Activated naive CD4-positive, alpha-beta T cell treated with anti-CD3 and anti-CD28 coated beads for 36 hours (primary cell): Measurements from ENCODE around the gene ZNF385C. TPM values are rescaled to one million over a fixed set of nuclear protein-coding genes. Genes with fewer than 3 reads are reported as not detected.

Source experiments
- CTCF ChIA-PET: fragments of 350-600 bp; sonication (Branson Sonifier 250); formaldehyde crosslinking; loops from one replicate; lab custom pipeline; 2021; ENCODE audit warnings: antibody characterized with exemption; lab: Charles Lee
- DNase-seq: peaks from one replicate; pipeline ENCODE4 v3.0.0-alpha.2; 2020
- H3K27ac Mint-ChIP-seq: one replicate; pipeline ENCODE4 v1.8.0; 2021; ENCODE audit warnings: mild to moderate bottlenecking, mixed read lengths
- H3K27me3 Mint-ChIP-seq: one replicate; pipeline ENCODE4 v1.8.0; 2021; ENCODE audit warnings: low read depth, mixed read lengths
- H3K36me3 Mint-ChIP-seq: one replicate; pipeline ENCODE4 v1.8.0; 2021; ENCODE audit warnings: low read depth, mixed read lengths
- H3K4me1 Mint-ChIP-seq: one replicate; pipeline ENCODE4 v1.8.0; 2021; ENCODE audit warnings: low read depth, mixed read lengths
- H3K4me3 Mint-ChIP-seq: one replicate; pipeline ENCODE4 v1.8.0; 2021; ENCODE audit warnings: mild to moderate bottlenecking, moderate library complexity, mixed read lengths
- H3K9me3 Mint-ChIP-seq: one replicate; pipeline ENCODE4 v1.8.0; 2021; ENCODE audit warnings: mixed read lengths
- intact Hi-C: fragments of 100-400 bp; cut with micrococcal nuclease; formaldehyde crosslinking; loops from one replicate; pipeline ENCODE4 v1.15.1; 2023
- total RNA-seq, 2 experiments: library from RNA; stranded (reverse); gene quantifications; one replicate each; pipeline ENCODE4 v1.2.3, GENCODE V29; 2021

Gene ZNF385C
- total RNA-seq, 2 experiments from 2014 or later, result 0.36 to 0.77 TPM

DNA sequence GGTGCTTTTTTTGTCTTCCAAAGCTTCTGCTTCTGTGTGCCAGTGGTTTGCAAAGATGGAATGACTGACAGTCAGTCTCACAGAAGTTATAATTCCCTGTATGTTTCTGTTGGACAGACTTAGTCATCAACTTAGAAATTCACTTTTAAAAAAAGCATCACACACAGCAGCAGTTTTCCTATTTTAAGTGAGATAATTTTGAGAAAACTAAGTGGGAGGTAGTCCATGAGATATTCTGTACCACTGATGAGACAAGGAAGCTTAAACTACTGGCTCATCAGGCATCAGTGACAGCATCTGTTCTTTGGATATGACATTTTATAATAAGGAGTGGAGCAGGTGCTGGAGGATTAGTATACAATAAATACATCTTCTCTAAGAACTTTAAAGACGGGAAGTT is 111.6 kb downstream of the ZNF385C start:
- intact Hi-C loops, result loop anchor here (2.0 kb wide), 1 partner anchor 30 kb away; the partner anchor contains the start of gene DNAJC7
- no peaks in the 10 kb centered on the region for H3K27me3 Mint-ChIP-seq
- DNase-seq, result no peak
- H3K9me3 Mint-ChIP-seq, result no peaks in the 10 kb centered on the region
- CTCF ChIA-PET, result interaction anchor here (0.7 kb wide), 1 partner anchor 121 kb away, joined by 3 read pairs; no protein-coding TSS in a partner anchor
- peak overlapping the region; percentile 84 for H3K27ac Mint-ChIP-seq
- H3K4me1 Mint-ChIP-seq, result peaks cover 17% of the 10 kb centered on the region
- H3K4me3 Mint-ChIP-seq, result no peak overlapping the region
- H3K36me3 Mint-ChIP-seq, result peaks cover 41% of the 10 kb centered on the region

- CTCF ChIA-PET, result no interaction called here
- H3K4me1 Mint-ChIP-seq, result peaks cover 17% of the 10 kb centered on the region
These were observed 112.4 kb downstream of the ZNF385C start for GRCh38 chr17:41985919-41986318.

GRCh38 chr17:41984454-41984853 is 113.8 kb downstream of the ZNF385C start:
- H3K27ac Mint-ChIP-seq, result no peak overlapping the region
- H3K4me3 Mint-ChIP-seq, result no peak overlapping the region
- DNase-seq, result no peak
- peaks cover 17% of the 10 kb centered on the region for H3K4me1 Mint-ChIP-seq
- intact Hi-C loops, result no loop called here
- CTCF ChIA-PET, result interaction anchor here (0.9 to 1.0 kb wide), 2 partner anchors 21 kb away, joined by 3 read pairs; no protein-coding TSS in a partner anchor
- H3K27me3 Mint-ChIP-seq, result no peaks in the 10 kb centered on the region
- H3K36me3 Mint-ChIP-seq, result peaks cover 49% of the 10 kb centered on the region
- no peaks in the 10 kb centered on the region for H3K9me3 Mint-ChIP-seq

More at GRCh38 chr17:41985919-41986318, 112.4 kb downstream of the ZNF385C start:
- no peak for DNase-seq
- no peak overlapping the region for H3K27ac Mint-ChIP-seq
- no peak overlapping the region for H3K4me3 Mint-ChIP-seq
- H3K36me3 Mint-ChIP-seq, result peaks cover 43% of the 10 kb centered on the region
- no peaks in the 10 kb centered on the region for H3K27me3 Mint-ChIP-seq
- intact Hi-C loops, result loop anchor here (2.0 kb wide), 1 partner anchor 31 kb away; the partner anchor contains the start of gene DNAJC7
- no peaks in the 10 kb centered on the region for H3K9me3 Mint-ChIP-seq

GRCh38 chr17:41982026-41982760 is 116.1 kb downstream of the ZNF385C start:
- Mint-ChIP-seq H3K4me1 (peaks cover 3% of the 10 kb centered on the region), H3K4me3 (no peak overlapping the region), H3K27ac (peak overlapping the region; percentile 30), H3K36me3 (peaks cover 41% of the 10 kb centered on the region), H3K27me3 (no peaks in the 10 kb centered on the region), H3K9me3 (no peaks in the 10 kb centered on the region)
- no peak for DNase-seq
- CTCF ChIA-PET, result interaction anchor here (0.6 kb wide), 1 partner anchor 26 kb away, joined by 3 read pairs; no protein-coding TSS in a partner anchor
- intact Hi-C loops, result no loop called here

DNA sequence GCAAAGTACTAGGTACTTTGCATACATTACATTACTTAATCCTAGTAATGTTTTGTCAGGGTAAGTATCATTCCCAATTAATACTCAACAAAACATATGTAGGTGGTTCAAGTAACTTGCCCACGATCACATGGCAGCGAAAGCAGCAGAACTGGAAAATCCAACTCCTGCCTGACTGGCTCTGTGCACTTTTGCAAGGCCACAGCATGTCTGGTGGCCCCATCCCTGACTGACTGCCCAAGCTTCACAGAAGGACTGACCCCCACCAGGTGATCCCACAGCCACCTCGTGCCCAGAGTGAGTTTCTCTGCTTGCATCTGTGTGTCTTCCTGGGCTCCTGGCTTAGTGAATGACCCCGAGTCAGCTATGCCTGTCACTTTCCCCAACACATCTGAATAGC is 120.3 kb downstream of the ZNF385C start:
- no peaks in the 10 kb centered on the region for H3K9me3 Mint-ChIP-seq
- CTCF ChIA-PET, result interaction anchor here (1.2 kb wide), 1 partner anchor 11 kb away, joined by 3 read pairs; no protein-coding TSS in a partner anchor
- H3K4me1 Mint-ChIP-seq, result no peaks in the 10 kb centered on the region
- H3K4me3 Mint-ChIP-seq, result no peak overlapping the region
- H3K36me3 Mint-ChIP-seq, result peaks cover 33% of the 10 kb centered on the region
- H3K27me3 Mint-ChIP-seq, result no peaks in the 10 kb centered on the region
- DNase-seq, result no peak
- intact Hi-C loops, result no loop called here
- H3K27ac Mint-ChIP-seq, result peak overlapping the region; percentile 26

- intact Hi-C loops, result no loop called here
- DNase-seq, result no peak
- Mint-ChIP-seq H3K27me3 (no peaks in the 10 kb centered on the region), H3K4me3 (no peak overlapping the region), H3K27ac (peak overlapping the region; percentile 70), H3K36me3 (peaks cover 31% of the 10 kb centered on the region), H3K4me1 (peaks cover 6% of the 10 kb centered on the region), H3K9me3 (no peaks in the 10 kb centered on the region)
- CTCF ChIA-PET, result interaction anchor here (0.6 to 1.4 kb wide), 2 partner anchors 13 to 45 kb away, joined by 3 to 5 read pairs; no protein-coding TSS in a partner anchor
These were observed 122.0 kb downstream of the ZNF385C start for GRCh38 chr17:41976142-41976768.

Other genes starting within 250 kb of the ZNF385C start
- gene KLHL11, start 233.1 kb downstream of the ZNF385C start, total RNA-seq, result 1 to 10 TPM; 8.9 to 9.6 TPM
- 100 to 1,000 TPM; 153 to 161 TPM for gene ACLY, start 179.5 kb downstream of the ZNF385C start, total RNA-seq
- gene ODAD4, start 167.9 kb downstream of the ZNF385C start, total RNA-seq, result under 1 TPM; 0.55 to 0.79 TPM
- gene CNP, start 131.7 kb downstream of the ZNF385C start, total RNA-seq, result 10 to 100 TPM; 58.4 to 59.1 TPM
- gene DNAJC7, start 81.0 kb downstream of the ZNF385C start, total RNA-seq, result 10 to 100 TPM; 74.5 to 76.3 TPM
- 10 to 100 TPM; 12.4 to 13.2 TPM for gene NKIRAS2, start 78.4 kb downstream of the ZNF385C start, total RNA-seq
- gene C17orf113, start 47.9 kb downstream of the ZNF385C start, total RNA-seq, result under 1 TPM; 0.20 to 0.31 TPM
- 10 to 100 TPM; 44.4 to 46.3 TPM for gene DHX58, start 14.2 kb upstream of the ZNF385C start, total RNA-seq
- 10 to 100 TPM; 57.3 to 59.0 TPM for gene KAT2A, start 22.9 kb upstream of the ZNF385C start, total RNA-seq
- not detected for gene HSPB9, start 24.3 kb upstream of the ZNF385C start, total RNA-seq
- 10 to 100 TPM; 32.5 to 36.6 TPM for gene RAB5C, start 56.5 kb upstream of the ZNF385C start, total RNA-seq
- under 1 TPM; 0.24 to 0.35 TPM for gene KCNH4, start 82.7 kb upstream of the ZNF385C start, total RNA-seq
- gene HCRT, start 87.0 kb upstream of the ZNF385C start, total RNA-seq, result not detected
- gene GHDC, start 96.0 kb upstream of the ZNF385C start, total RNA-seq, result 1 to 10 TPM; 9.0 to 9.7 TPM
- gene STAT5B, start 177.9 kb upstream of the ZNF385C start, total RNA-seq, result 100 to 1,000 TPM; 185 to 192 TPM
- gene STAT5A, start 190.0 kb upstream of the ZNF385C start, total RNA-seq, result 100 to 1,000 TPM; 165 to 174 TPM